ENCODE data around the gene TRPM3. TPM values are rescaled to one million over a fixed set of nuclear protein-coding genes. Genes with fewer than 3 reads are reported as not detected.

TRPM3 gene
- total and polyA plus RNA-seq, 4 donors: 0.07 to 0.89 (median 0.67) TPM

- no peak overlapping the region for H3K4me3 ChIP-seq (ENCODE audit: low read depth in 1 of 3, low read length in 3 of 3)
- TF ChIP-seq, protein P1, sequence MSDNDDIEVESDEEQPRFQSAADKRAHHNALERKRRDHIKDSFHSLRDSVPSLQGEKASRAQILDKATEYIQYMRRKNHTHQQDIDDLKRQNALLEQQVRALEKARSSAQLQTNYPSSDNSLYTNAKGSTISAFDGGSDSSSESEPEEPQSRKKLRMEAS (IDR thresholded peaks at IDR 0.05): no peak
- TF ChIP-seq SP1 (IDR thresholded peaks at IDR 0.05) (no peak), NR2F2 (IDR thresholded peaks at IDR 0.05) (no peak), RXRA (IDR thresholded peaks at IDR 0.05) (no peak), HNF4A (conservative IDR thresholded peaks at IDR 0.05) (no peak), EGR1 (IDR thresholded peaks at IDR 0.05; ENCODE audit: low read depth in 2 of 2) (no peak)
- TF ChIP-seq, protein P2, sequence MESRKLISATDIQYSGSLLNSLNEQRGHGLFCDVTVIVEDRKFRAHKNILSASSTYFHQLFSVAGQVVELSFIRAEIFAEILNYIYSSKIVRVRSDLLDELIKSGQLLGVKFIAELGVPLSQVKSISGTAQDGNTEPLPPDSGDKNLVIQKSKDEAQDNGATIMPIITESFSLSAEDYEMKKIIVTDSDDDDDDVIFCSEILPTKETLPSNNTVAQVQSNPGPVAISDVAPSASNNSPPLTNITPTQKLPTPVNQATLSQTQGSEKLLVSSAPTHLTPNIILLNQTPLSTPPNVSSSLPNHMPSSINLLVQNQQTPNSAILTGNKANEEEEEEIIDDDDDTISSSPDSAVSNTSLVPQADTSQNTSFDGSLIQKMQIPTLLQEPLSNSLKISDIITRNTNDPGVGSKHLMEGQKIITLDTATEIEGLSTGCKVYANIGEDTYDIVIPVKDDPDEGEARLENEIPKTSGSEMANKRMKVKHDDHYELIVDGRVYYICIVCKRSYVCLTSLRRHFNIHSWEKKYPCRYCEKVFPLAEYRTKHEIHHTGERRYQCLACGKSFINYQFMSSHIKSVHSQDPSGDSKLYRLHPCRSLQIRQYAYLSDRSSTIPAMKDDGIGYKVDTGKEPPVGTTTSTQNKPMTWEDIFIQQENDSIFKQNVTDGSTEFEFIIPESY (IDR thresholded peaks at IDR 0.05): no peak
- no peaks in the 10 kb centered on the region for H3K27me3 ChIP-seq (ENCODE audit: control insufficient read depth in 4 of 4, insufficient read depth in 4 of 4, low read length in 3 of 4)
- 95% methylated on average over 5 of the region's 5 CpGs for WGBS
- DNase-seq (ENCODE audit: low spot score): no peak
- no peaks in the 10 kb centered on the region for H3K9me3 ChIP-seq (ENCODE audit: control insufficient read depth in 4 of 4, low read length in 3 of 4)
- no peak overlapping the region for H3K27ac ChIP-seq (ENCODE audit: low read depth in 1 of 2, low read length in 2 of 2)
- no peaks in the 10 kb centered on the region for H3K36me3 ChIP-seq (ENCODE audit: control insufficient read depth in 4 of 4, insufficient read depth in 3 of 4, low read depth in 1 of 4, low read length in 3 of 4)
- no peak overlapping the region for H3K9ac ChIP-seq (ENCODE audit: low read depth in 1 of 2, low read length in 2 of 2)
- H3K4me1 ChIP-seq (ENCODE audit: control insufficient read depth in 4 of 4, insufficient read depth in 4 of 4, low read length in 3 of 4): peaks cover 0 to under 1% (median under 1%) of the 10 kb centered on the region in 4 donors
These were observed 514.1 kb downstream of the TRPM3 start for GRCh38 chr9:70607329-70607728.

DNA sequence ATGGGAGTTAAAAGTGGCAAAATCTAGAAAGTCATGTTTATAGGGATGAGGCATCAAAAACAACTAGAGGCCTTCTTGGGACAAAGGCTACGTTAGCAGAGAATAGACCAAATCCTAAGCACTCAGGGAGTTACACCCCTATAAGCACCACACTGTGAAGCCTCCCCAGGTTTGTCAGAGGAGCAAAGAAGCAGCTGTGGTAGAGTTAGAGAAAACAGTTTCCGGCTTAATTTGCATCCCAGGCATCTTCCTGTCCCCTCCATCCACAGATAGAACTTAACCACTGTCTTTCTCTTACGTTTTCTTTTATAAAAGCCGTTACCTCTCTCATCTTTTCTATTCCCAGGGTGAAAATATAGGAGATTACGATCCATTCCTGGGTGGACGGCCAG is 518.4 kb downstream of the TRPM3 start:
- H3K4me3 ChIP-seq (ENCODE audit: low read depth in 1 of 3, low read length in 3 of 3): no peak overlapping the region
- no peak for DNase-seq (ENCODE audit: low spot score)
- WGBS: 89% methylated on average over 6 of the region's 6 CpGs
- no peak for TF ChIP-seq TAF1 (conservative IDR thresholded peaks at IDR 0.05)
- no peak for TF ChIP-seq NR2F2 (IDR thresholded peaks at IDR 0.05)
- no peak for TF ChIP-seq HNF4A (conservative IDR thresholded peaks at IDR 0.05)
- TF ChIP-seq, protein P1 (IDR thresholded peaks at IDR 0.05): no peak
- TF ChIP-seq CTCF (IDR thresholded peaks at IDR 0.05; ENCODE audit: low read depth, low read length, missing input control): no peak
- TF ChIP-seq EGR1 (IDR thresholded peaks at IDR 0.05; ENCODE audit: low read depth in 2 of 2): no peak
- TF ChIP-seq, protein P3, sequence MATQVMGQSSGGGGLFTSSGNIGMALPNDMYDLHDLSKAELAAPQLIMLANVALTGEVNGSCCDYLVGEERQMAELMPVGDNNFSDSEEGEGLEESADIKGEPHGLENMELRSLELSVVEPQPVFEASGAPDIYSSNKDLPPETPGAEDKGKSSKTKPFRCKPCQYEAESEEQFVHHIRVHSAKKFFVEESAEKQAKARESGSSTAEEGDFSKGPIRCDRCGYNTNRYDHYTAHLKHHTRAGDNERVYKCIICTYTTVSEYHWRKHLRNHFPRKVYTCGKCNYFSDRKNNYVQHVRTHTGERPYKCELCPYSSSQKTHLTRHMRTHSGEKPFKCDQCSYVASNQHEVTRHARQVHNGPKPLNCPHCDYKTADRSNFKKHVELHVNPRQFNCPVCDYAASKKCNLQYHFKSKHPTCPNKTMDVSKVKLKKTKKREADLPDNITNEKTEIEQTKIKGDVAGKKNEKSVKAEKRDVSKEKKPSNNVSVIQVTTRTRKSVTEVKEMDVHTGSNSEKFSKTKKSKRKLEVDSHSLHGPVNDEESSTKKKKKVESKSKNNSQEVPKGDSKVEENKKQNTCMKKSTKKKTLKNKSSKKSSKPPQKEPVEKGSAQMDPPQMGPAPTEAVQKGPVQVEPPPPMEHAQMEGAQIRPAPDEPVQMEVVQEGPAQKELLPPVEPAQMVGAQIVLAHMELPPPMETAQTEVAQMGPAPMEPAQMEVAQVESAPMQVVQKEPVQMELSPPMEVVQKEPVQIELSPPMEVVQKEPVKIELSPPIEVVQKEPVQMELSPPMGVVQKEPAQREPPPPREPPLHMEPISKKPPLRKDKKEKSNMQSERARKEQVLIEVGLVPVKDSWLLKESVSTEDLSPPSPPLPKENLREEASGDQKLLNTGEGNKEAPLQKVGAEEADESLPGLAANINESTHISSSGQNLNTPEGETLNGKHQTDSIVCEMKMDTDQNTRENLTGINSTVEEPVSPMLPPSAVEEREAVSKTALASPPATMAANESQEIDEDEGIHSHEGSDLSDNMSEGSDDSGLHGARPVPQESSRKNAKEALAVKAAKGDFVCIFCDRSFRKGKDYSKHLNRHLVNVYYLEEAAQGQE (IDR thresholded peaks at IDR 0.05): no peak
- TF ChIP-seq, protein P2 (IDR thresholded peaks at IDR 0.05): no peak
- no peak for TF ChIP-seq GABPA (IDR thresholded peaks at IDR 0.05 in 1 of 2, conservative IDR thresholded peaks at IDR 0.05 in 1 of 2)
- no peak for TF ChIP-seq FOXA2 (IDR thresholded peaks at IDR 0.05)
- TF ChIP-seq RAD21 (IDR thresholded peaks at IDR 0.05): no peak
- TF ChIP-seq JUND (IDR thresholded peaks at IDR 0.05): no peak
- no peak for TF ChIP-seq RXRA (IDR thresholded peaks at IDR 0.05)
- TF ChIP-seq SP1 (IDR thresholded peaks at IDR 0.05): no peak
- peaks cover 1 to 9% (median 7%) of the 10 kb centered on the region in 4 donors for H3K4me1 ChIP-seq (ENCODE audit: control insufficient read depth in 4 of 4, insufficient read depth in 4 of 4, low read length in 3 of 4)
- H3K27ac ChIP-seq (ENCODE audit: low read depth in 1 of 2, low read length in 2 of 2): no peak overlapping the region
- H3K27me3 ChIP-seq (ENCODE audit: control insufficient read depth in 4 of 4, insufficient read depth in 4 of 4, low read length in 3 of 4): no peaks in the 10 kb centered on the region
- H3K9ac ChIP-seq (ENCODE audit: low read depth in 1 of 2, low read length in 2 of 2): no peak overlapping the region
- no peaks in the 10 kb centered on the region for H3K36me3 ChIP-seq (ENCODE audit: control insufficient read depth in 4 of 4, insufficient read depth in 3 of 4, low read depth in 1 of 4, low read length in 3 of 4)
- H3K9me3 ChIP-seq (ENCODE audit: control insufficient read depth in 4 of 4, low read length in 3 of 4): no peaks in the 10 kb centered on the region

Data from liver (tissue), 9 donors.